ENCODE measurements around the gene FHIT. TPM values are rescaled to one million over a fixed set of nuclear protein-coding genes. Genes with fewer than 3 reads are reported as not detected.

Gene FHIT
- total and polyA plus RNA-seq, 10 of the 15 experiments (the other 5 are each of a cell fraction or from before 2014, with no cell fraction given) = 4.2 to 14.9 (median 9.4) TPM

- no peak overlapping the region for H3K4me3 ChIP-seq
- WGBS (ENCODE audit: insufficient coverage, insufficient replicate concordance, low lambda C conversion rate, missing lambda C conversion rate) = 0% methylated on average over 2 of the region's 2 CpGs
- POLR2A ChIA-PET = no interaction called here
- intact Hi-C loops (cut with micrococcal nuclease; ENCODE audit: unreplicated experiment) (loop anchor here (10.0 kb wide), 1 partner anchor 433 kb away; no protein-coding TSS in a partner anchor), in situ Hi-C loops (cut with MboI) (no loop called here)
- H3K27me3 ChIP-seq (replicated peaks in 1 of 2; ENCODE audit: control insufficient read depth in 2 of 2, insufficient read depth in 2 of 2, low read length in 1 of 2) = no peaks in the 10 kb centered on the region
- CTCF ChIA-PET = no interaction called here
- DNase-seq (ENCODE audit: low read depth, low spot score) (peak; percentile 45), ATAC-seq (peak; percentile 87), FAIRE-seq (no peak)
- no peak overlapping the region for H3K9ac ChIP-seq (ENCODE audit: control insufficient read depth, insufficient read depth, low read length)
- H3K4me2 ChIP-seq (ENCODE audit: control insufficient read depth, insufficient read depth) = no peak overlapping the region
- H3K9me3 ChIP-seq (replicated peaks; ENCODE audit: control insufficient read depth, insufficient read depth, low read length) = peaks cover 2% of the 10 kb centered on the region; the same call in 1 of the 3 replicates
- H2AFZ ChIP-seq (ENCODE audit: control insufficient read depth, low read depth, low read length) = no peak overlapping the region
- H4K20me1 ChIP-seq (ENCODE audit: control insufficient read depth, insufficient read depth) = no peaks in the 10 kb centered on the region
- H3K27ac ChIP-seq (ENCODE audit: control insufficient read depth, insufficient read depth) = no peak overlapping the region
- no peaks in the 10 kb centered on the region for H3K4me1 ChIP-seq (ENCODE audit: control insufficient read depth, insufficient read depth, low read length)
- SMC1A ChIA-PET (ENCODE audit: uncharacterized antibody, unreplicated experiment) = no interaction called here
- TF ChIP-seq ATF2 (IDR thresholded peaks at IDR 0.05; ENCODE audit: low read length) = peak; percentile 32; the same call in 1 of the 2 replicates
- peak; percentile 86 for TF ChIP-seq RUNX3 (IDR thresholded peaks at IDR 0.05; ENCODE audit: low read length)
- peak; percentile 69; the same call in 2 of the 3 replicates for TF ChIP-seq POU2F2 (IDR thresholded peaks at IDR 0.05; ENCODE audit: borderline replicate concordance, low read depth, low read length)
- TF ChIP-seq POLR2AphosphoS5 (IDR thresholded peaks at IDR 0.05; ENCODE audit: low read length) = no peak
- TF ChIP-seq EED (IDR thresholded peaks at IDR 0.05; ENCODE audit: low read depth) = 0 out of 2 replicates have a peak, but pooled peaks have one; percentile 29
- peak; percentile 58 to 86; a peak in 3 of 4 replicates for TF ChIP-seq BHLHE40 (IDR thresholded peaks at IDR 0.05; ENCODE audit: borderline replicate concordance in 1 of 2, low read depth in 2 of 2, low read length in 1 of 2)
- H3K79me2 ChIP-seq (ENCODE audit: control insufficient read depth, insufficient read depth, low read length) = no peaks in the 10 kb centered on the region
- RAD21 ChIA-PET (ENCODE audit: unreplicated experiment) = interaction anchor here (0.8 kb wide), 1 partner anchor 19 kb away, joined by 3 read pairs; no protein-coding TSS in a partner anchor
- H3K36me3 ChIP-seq (ENCODE audit: control insufficient read depth in 2 of 2, insufficient read depth in 2 of 2, low read length in 1 of 2) = no peaks in the 10 kb centered on the region
- BruUV-seq (replicated peaks) = no TSS peak
Observed at GRCh38 chr3:60017631-60018030, 1233.6 kb downstream of the FHIT start.
